GM06990 (cell line): Measurements from ENCODE around the gene NLRC5.

Source experiments
- DNase-seq: peaks from one replicate; pipeline ENCODE4 v3.0.0-alpha.2; 2011; ENCODE audit not compliant: insufficient read length; ENCODE audit errors: extremely low read depth
- H3K27me3 ChIP-seq: replicated peaks from 2 replicates; pipeline ENCODE4 v1.6.0; 2011; ENCODE audit warnings: low read length; ENCODE audit not compliant: control insufficient read depth, insufficient read depth
- H3K36me3 ChIP-seq: 2 replicates; pipeline ENCODE4 v1.5.1; 2011; ENCODE audit warnings: low read length; ENCODE audit not compliant: control insufficient read depth, insufficient read depth
- H3K4me3 ChIP-seq: replicated peaks from 2 replicates; pipeline ENCODE4 v1.5.1; 2011; ENCODE audit warnings: low read depth, mild to moderate bottlenecking, control low read depth, low read length
- CTCF ChIP-seq: IDR thresholded peaks from 2 replicates; pipeline ENCODE4 v1.5.1; 2011; ENCODE audit warnings: low read length, control low read depth, mild to moderate bottlenecking, inconsistent platforms; ENCODE audit not compliant: insufficient read depth, poor library complexity, severe bottlenecking

Gene NLRC5

DNA sequence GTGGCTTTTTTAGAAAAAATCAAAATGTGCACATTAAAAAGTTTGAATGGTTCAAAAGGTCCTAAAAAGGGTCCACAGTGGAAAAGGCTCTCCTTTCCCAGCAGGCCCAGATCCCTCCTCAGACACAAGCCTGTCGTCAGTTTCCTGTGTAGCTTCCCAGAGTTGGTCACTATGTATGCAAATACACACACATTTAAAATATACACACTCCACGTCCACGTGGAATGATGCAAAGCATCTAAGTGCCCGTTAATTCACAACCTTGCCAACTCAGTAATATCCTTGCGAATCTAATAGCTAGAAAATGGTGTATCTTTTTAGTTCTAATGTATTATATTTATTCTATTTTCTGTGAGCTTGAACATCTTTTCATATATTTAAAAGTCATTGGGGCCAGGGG lies 17.7 kb downstream of the NLRC5 start:
- no peak for DNase-seq

GRCh38 chr16:57007530-57007929 lies 18.2 kb downstream of the NLRC5 start:
- Histone ChIP-seq H3K27me3 (no peaks in the 10 kb centered on the region), H3K36me3 (peaks cover 3% of the 10 kb centered on the region; the same call in 1 of the 2 replicates), H3K4me3 (no peak overlapping the region)
- no peak for DNase-seq
- no peak for TF ChIP-seq CTCF

More for the DNA sequence above, 17.7 kb downstream of the NLRC5 start:
- Histone ChIP-seq H3K27me3 (no peaks in the 10 kb centered on the region), H3K36me3 (peaks cover 3% of the 10 kb centered on the region; the same call in 1 of the 2 replicates), H3K4me3 (no peak overlapping the region)
- no peak for TF ChIP-seq CTCF

DNA sequence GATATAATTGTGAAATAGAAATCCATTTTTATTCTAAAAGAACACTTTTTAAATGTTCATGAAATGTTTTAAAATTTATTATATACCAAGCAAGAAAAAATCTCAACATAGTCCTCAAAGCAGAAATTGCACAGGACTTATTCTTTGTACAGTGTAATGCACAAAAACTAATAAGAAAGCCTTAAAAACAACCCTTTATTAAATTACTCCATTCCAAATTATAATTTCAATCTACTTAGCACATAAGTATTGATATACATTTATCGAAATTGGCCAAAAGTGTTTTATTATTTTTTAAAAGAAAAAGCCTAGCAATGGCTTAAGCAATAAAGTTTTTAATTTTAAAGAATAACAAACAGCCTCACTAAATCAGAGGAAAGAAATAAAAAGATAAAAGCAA lies 19.1 kb downstream of the NLRC5 start:
- no peak for TF ChIP-seq CTCF
- Histone ChIP-seq H3K4me3 (no peak overlapping the region), H3K27me3 (no peaks in the 10 kb centered on the region), H3K36me3 (peaks cover 3% of the 10 kb centered on the region; the same call in 1 of the 2 replicates)
- no peak for DNase-seq

- no peak overlapping the region for H3K4me3 ChIP-seq
- no peaks in the 10 kb centered on the region for H3K27me3 ChIP-seq
- TF ChIP-seq CTCF = no peak
- no peak for DNase-seq
- H3K36me3 ChIP-seq = no peaks in the 10 kb centered on the region
Observed at GRCh38 chr16:57009643-57010170, 20.4 kb downstream of the NLRC5 start.

GRCh38 chr16:57012353-57012752 lies 23.0 kb downstream of the NLRC5 start:
- H3K36me3 ChIP-seq = peaks cover 4% of the 10 kb centered on the region
- H3K27me3 ChIP-seq = no peaks in the 10 kb centered on the region
- DNase-seq = no peak
- H3K4me3 ChIP-seq = no peak overlapping the region
- no peak for TF ChIP-seq CTCF

DNA sequence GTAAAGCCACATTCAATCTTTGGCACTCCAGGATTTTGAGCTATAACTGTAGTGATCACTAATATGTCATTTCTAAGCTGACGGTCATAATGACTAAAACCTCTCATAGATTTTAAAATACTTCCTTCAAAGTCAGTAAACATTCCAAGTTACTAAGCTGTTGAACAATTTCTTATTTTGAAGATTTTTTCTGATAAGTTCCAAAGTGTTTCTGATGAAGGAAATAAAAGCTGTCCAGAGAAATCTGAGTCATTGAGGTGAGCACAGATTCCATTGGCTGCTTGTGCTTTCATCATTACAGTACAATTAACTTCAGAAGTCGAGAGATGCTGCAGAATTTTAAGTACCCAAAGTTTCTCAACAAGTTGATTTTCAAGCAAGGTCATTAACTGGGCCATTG lies 23.9 kb downstream of the NLRC5 start:
- Histone ChIP-seq H3K27me3 (no peaks in the 10 kb centered on the region), H3K36me3 (peaks cover 11% of the 10 kb centered on the region), H3K4me3 (no peak overlapping the region)
- no peak for DNase-seq
- TF ChIP-seq CTCF = no peak
